Adrenal gland (tissue), 12 donors: ENCODE results near the gene SYNE2. TPM values are rescaled to one million over a fixed set of nuclear protein-coding genes. Genes with fewer than 3 reads are reported as not detected.

Experiments
- DNase-seq, 7 donors: peaks; one replicate each; pipeline ENCODE4 v3.0.0-alpha.2; 2019 to 2020
- H3K27ac ChIP-seq, 5 donors: fragments of 200-600 bp; sonication (generic) in 4 of 5; 1 replicate in 3 of 5; 2 replicates in 2 of 5; pipeline versions ENCODE4 v1.5.1 to v1.8.0; 2016 to 2020; ENCODE audit warnings: mild to moderate bottlenecking in 1 of 5
- H3K27me3 ChIP-seq: fragments of 200-600 bp; 2 replicates; pipeline ENCODE4 v1.8.0; 2021
- H3K36me3 ChIP-seq, 2 donors: fragments of 200-600 bp; replicated peaks in 1 of 2; 1 replicate in 1 of 2; 2 replicates in 1 of 2; pipeline versions ENCODE4 v1.5.1 to v1.8.0; 2018 to 2022
- H3K4me1 ChIP-seq, 2 donors: fragments of 200-600 bp; replicated peaks in 1 of 2; 1 replicate in 1 of 2; 2 replicates in 1 of 2; pipeline versions ENCODE4 v1.5.1 to v1.8.0; 2018 to 2021
- H3K4me3 ChIP-seq, 4 donors: fragments of 200-600 bp; sonication (generic) in 3 of 4; one replicate each; pipeline ENCODE4 v1.5.1; 2016 to 2018
- H3K9me3 ChIP-seq, 3 donors: fragments of 200-600 bp; sonication (generic) in 1 of 3; replicated peaks in 1 of 3; 1 replicate in 2 of 3; 2 replicates in 1 of 3; pipeline versions ENCODE4 v1.5.1 to v1.8.0; 2016 to 2021
- POLR2A ChIP-seq, 2 donors: fragments of 450-650 bp; IDR thresholded peaks; one replicate each; pipeline ENCODE4 v1.6.1; 2017; ENCODE audit warnings: antibody characterized with exemption in 2 of 2, mild to moderate bottlenecking in 2 of 2, moderate library complexity in 1 of 2
- WGBS, 4 donors: extraction: QIAGEN DNeasy Blood & Tissue Kit in 2 of 4; methylation state at CpG; one replicate each; pipeline versions ENCODE4 v1.1.5 to v1.1.7; 2013 to 2017; 5-methylcytosine and 5-hydroxymethylcytosine counted together
- intact Hi-C, 2 donors: fragments of 100-400 bp; cut with DNase I; formaldehyde crosslinking; loops; one replicate each; pipeline versions ENCODE4 v1.14.1 to v1.15.0; 2022 to 2023
- polyA plus RNA-seq, 3 donors: library from polyadenylated mRNA; stranded (reverse); fragments of 200-250 nt in 2 of 3; fragments of 350-450 nt in 1 of 3; fragmentation: Illumina TruSeq in 1 of 3; extraction: RNeasy Lipid Tissue Mini Kit (QIAGEN cat#74804) in 1 of 3; gene quantifications; one replicate each; pipeline ENCODE4 v1.2.3, GENCODE V29; 2013 to 2014
- total RNA-seq, 9 donors: library from RNA; depleted of rRNA in 4 of 9; stranded (reverse); fragments of >200 nt in 4 of 9; fragments of 120-200 nt in 1 of 9; fragmentation: NEBNext Ultra II Directional in 1 of 9; extraction: Animal tissue kit (Norgen Biotek cat#: 25700) in 1 of 9; gene quantifications; one replicate each; pipeline versions ENCODE4 v1.1.0 to v1.2.4, GENCODE V29; 2013 to 2023
- TF ChIP-seq, protein P1 (sequence below), 6 experiments: fragments of 450-650 bp in 4 of 6; fragments of 200-600 bp in 2 of 6; sonication (generic) in 1 of 6; IDR thresholded peaks; 1 replicate in 5 of 6; 2 replicates in 1 of 6; pipeline versions ENCODE4 v1.5.1 to v1.8.0; 2016 to 2021; ENCODE audit warnings: antibody characterized with exemption in 6 of 6, mild to moderate bottlenecking in 2 of 6, moderate library complexity in 1 of 6
- donor health status: healthy with polysubstance abuse.
- donor health status: Bipolar disorder and iron deficiency.
- donor health status: DM: yes; HTN: yes; CAD: no.
- donor health status: DM: no; HTN: no; CAD: no.
- donor health status: DM: no; HTN: no; CAD: no.
- donor health status: DM: yes; HTN: yes; CAD: no.

The SYNE2 gene
- total and polyA plus RNA-seq, 12 donors, result 21.4 to 140 (median 56.1) TPM

DNA sequence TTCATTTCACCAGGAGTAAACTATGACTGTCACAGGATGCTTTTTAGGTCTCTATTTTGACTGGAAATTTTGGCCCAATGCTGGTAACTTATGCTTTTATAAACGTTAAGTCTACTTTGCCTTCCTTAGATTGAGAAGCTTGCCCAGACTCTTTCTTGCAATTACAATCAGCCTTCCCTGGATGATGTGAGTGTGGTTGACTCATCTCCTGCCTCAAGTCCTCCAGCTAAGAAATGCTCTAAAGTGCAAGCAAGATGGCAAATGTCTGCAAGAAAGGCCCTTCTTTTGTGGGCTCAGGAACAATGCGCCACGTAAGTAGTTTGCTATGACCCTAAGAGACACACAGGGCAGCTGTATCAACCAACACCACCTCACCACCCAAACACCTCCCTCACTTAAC, 96.9 kb downstream of the SYNE2 start:
- no peak overlapping the region for H3K4me3 ChIP-seq
- intact Hi-C loops, result no loop called here
- whole genome bisulfite sequencing, 4 donors, result 88 to 99% (median 96%) methylated on average over 3 of the region's 3 CpGs
- H3K36me3 ChIP-seq, result no peaks in the 10 kb centered on the region
- no peaks in the 10 kb centered on the region for H3K4me1 ChIP-seq
- no peaks in the 10 kb centered on the region for H3K27me3 ChIP-seq
- no peak overlapping the region for H3K27ac ChIP-seq
- no peaks in the 10 kb centered on the region for H3K9me3 ChIP-seq
- TF ChIP-seq POLR2A (IDR thresholded peaks at IDR 0.05), result no peak
- TF ChIP-seq, protein P1, sequence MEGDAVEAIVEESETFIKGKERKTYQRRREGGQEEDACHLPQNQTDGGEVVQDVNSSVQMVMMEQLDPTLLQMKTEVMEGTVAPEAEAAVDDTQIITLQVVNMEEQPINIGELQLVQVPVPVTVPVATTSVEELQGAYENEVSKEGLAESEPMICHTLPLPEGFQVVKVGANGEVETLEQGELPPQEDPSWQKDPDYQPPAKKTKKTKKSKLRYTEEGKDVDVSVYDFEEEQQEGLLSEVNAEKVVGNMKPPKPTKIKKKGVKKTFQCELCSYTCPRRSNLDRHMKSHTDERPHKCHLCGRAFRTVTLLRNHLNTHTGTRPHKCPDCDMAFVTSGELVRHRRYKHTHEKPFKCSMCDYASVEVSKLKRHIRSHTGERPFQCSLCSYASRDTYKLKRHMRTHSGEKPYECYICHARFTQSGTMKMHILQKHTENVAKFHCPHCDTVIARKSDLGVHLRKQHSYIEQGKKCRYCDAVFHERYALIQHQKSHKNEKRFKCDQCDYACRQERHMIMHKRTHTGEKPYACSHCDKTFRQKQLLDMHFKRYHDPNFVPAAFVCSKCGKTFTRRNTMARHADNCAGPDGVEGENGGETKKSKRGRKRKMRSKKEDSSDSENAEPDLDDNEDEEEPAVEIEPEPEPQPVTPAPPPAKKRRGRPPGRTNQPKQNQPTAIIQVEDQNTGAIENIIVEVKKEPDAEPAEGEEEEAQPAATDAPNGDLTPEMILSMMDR (IDR thresholded peaks at IDR 0.05), result no peak
- DNase-seq, result no peak

DNA sequence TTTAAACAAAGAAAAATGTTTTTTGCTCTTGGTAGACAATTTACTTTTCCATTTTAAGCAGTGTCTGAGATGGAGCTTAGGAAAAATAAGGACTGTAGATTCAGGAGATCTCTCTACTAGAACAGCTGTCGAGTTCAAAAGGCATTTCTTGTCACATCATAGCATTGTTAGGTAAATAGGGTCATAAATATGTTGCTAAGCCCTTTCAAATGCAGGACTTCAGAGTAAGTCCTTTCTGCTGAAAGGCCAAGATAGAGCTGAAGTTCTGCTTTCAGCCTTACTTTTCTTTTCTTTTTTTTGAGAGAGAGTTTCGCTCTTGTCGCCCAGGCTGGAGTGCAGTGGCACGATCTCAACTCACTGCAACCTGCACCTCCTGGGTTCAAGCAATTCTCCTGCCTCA, 98.2 kb downstream of the SYNE2 start:
- 92 to 96% (median 94%) methylated on average over 4 of the region's 4 CpGs for WGBS, 4 donors
- intact Hi-C loops, result no loop called here
- Histone ChIP-seq H3K27me3 (no peaks in the 10 kb centered on the region), H3K4me3 (no peak overlapping the region), H3K9me3 (no peaks in the 10 kb centered on the region), H3K36me3 (no peaks in the 10 kb centered on the region), H3K4me1 (no peaks in the 10 kb centered on the region), H3K27ac (no peak overlapping the region)
- no peak for DNase-seq
- no peak for TF ChIP-seq POLR2A (IDR thresholded peaks at IDR 0.05)
- TF ChIP-seq, protein P1 (IDR thresholded peaks at IDR 0.05), result no peak

DNA sequence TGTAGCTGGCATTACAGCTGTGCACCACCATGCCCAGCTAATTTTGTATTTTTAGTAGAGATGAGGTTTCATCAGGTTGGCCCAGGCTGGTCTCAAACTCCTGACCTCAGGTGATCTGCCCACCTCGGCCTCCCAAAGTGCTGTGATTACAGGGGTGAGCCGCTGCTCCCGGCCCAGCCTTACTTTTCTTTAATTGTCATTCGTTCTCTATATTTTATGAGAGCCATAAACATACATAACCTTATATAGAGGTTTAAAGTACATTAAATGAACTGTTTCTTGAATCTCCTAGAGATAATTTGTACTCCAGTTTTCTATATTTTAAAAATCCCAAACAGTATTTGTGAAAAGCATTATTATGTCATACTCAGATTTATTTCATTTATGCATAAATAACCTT, 98.6 kb downstream of the SYNE2 start:
- DNase-seq, result no peak
- Histone ChIP-seq H3K27ac (no peak overlapping the region), H3K4me1 (no peaks in the 10 kb centered on the region), H3K4me3 (no peak overlapping the region), H3K9me3 (no peaks in the 10 kb centered on the region), H3K27me3 (no peaks in the 10 kb centered on the region), H3K36me3 (no peaks in the 10 kb centered on the region)
- WGBS, 4 donors, result 73 to 97% (median 83%) methylated on average over 4 of the region's 4 CpGs
- TF ChIP-seq POLR2A (IDR thresholded peaks at IDR 0.05), result no peak
- TF ChIP-seq, protein P1 (IDR thresholded peaks at IDR 0.05), result no peak
- intact Hi-C loops, result no loop called here

DNA sequence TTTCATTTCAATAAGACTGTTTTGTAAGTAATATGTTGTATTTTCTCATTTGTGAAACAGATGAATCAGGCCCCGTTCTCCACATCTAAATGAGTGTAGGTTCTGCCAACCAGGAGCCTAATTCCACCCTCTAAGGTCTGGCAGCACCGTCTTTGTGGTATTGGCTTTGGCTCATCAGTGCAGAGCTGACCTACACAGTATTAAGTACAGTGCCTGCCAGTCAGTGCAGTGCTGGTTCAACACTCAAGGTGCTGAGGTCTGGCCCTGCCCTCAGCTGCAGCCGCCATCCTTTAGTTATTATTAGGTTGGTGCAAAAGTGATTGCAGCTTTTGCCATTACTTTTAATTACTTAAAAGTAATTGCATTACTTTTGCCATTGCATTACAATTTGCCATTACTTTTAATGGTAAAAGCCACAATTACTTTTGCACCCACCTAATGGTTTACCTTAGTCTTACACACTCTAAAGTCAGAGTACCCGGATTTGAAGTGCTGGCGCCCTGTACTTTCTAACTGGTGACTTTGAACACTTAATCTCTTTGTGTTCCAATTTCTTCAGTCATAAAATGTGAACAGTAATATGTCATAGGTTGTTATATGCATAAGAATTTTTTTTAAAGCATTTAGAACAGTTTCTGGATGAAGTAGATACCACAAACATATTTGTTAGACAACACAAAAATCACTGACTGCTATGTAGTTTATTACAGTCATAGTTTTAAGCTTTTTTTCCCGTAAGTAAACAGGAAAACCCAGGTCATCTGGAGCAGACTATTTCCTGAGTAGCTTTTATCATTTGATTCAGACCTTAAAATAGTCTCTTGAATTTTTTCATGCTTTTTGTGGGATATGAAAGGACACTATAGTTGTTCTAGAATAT, 99.5 kb downstream of the SYNE2 start:
- Histone ChIP-seq H3K27ac (peak overlapping the region in 2 of 5 donors; percentile 14 to 26), H3K27me3 (no peaks in the 10 kb centered on the region), H3K36me3 (no peaks in the 10 kb centered on the region), H3K9me3 (no peaks in the 10 kb centered on the region), H3K4me1 (no peaks in the 10 kb centered on the region), H3K4me3 (no peak overlapping the region)
- no peak for DNase-seq
- 82 to 88% (median 84%) methylated on average over 6 of the region's 6 CpGs for WGBS, 4 donors
- intact Hi-C loops, result no loop called here
- TF ChIP-seq POLR2A (IDR thresholded peaks at IDR 0.05), result no peak
- TF ChIP-seq, protein P1 (IDR thresholded peaks at IDR 0.05), result no peak
